Activated effector memory CD4-positive, alpha-beta T cell treated with anti-CD3 and anti-CD28 coated beads, Interleukin-2, amount 50 U/mL, for 16 hours (primary cell): Measurements from ENCODE around the gene MBTPS1.
"Not testable (repeated sequence)": the region's sequence is repeated elsewhere in the genome, so short reads cannot be mapped to it uniquely, and the experiment has no call there.

Experiments
- DNase-seq: peaks from one replicate; pipeline ENCODE4 v3.0.0-alpha.2; 2020

MBTPS1 gene

DNA sequence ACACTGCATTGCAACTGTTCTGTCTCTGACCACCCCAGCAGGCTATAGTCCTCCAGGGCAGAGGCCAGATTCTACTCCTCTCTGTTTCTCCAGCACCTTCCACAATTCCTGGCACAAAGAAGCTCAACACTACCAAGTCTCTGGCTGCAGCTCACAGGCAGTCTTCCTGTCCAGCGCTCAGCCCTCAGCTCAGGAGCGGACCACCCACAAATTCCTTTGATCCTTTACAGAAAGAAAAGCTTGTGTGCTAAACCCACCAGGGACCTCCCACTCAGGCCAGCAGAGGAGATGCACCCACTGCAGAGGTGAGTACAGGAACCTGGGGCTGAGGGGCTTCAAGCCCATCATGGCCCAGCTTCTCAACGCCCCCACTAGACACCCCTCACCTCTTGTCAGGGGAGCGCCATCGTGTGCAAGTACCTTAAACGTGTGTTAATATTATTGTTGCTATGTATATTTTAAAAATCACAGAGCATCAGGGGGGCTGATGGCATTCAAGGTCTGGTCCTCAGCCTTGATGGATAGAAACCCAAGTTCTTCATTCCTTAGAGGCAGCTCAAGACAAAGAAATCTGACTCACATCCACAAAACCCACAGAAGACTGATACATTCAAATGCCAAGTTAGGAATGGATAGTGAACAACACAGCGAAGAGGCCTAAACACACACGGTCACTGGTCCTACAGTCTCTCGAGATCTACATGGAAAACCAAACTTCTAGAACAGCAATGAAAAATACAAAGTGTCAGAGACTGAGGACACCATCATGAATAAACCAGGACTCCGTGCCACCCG, 19.8 kb upstream of the MBTPS1 start:
- no peak for DNase-seq

DNA sequence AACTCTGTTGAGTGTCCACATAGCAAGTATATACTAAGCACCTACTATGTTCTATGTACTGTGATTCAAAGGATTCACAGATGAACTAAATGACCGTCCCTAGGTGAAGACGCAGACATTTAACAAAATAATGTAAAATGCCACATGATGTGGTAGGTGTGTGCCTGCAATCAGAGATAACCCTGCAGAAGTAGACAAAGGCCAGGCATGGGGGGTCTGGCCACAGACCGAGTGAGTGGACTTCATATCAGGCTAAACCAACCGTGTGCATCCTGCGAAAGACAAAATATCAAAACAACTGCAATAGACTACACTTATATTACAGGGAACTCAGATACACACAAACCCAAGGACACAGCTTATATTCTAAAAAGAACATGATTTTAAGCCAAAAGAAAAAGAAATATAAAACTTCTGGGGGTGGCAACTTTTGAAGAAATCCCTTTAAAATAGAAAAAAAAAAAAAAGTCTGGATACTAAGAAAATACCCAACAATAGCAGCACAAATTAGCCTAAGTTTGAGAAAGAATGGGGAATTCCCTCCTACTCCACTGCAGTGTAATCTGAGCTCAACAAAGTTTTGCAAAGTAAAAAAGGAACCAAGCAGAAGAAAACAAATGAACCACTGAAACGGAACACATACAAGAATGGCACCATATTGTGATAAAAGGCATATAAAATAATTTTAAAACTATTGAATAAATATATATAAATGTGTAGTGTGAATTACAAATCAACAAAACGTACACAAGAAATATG, 16.0 kb upstream of the MBTPS1 start:
- no peak for DNase-seq

DNA sequence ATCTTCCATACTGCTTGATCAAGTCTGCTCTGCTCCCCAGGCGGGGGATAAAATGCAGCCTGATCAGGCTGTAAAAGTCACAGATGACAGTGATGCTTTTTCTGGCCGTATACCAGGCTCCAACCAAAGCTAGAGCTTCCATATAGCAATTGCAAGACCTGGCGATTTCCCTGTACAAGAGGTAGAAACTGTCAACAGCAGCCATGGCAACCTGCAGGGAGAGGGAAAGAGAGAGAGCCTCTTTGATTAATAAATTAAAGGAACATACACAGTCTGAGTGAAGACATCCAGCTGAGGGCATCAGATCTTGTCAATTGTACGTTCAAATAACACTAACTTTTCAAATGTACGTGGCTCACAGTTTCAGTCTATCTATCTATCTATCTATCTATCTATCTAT, 14.4 kb upstream of the MBTPS1 start:
- DNase-seq, result no peak

- DNase-seq, result no peak
These were observed 7.7 kb upstream of the MBTPS1 start for GRCh38 chr16:84124257-84125073.

GRCh38 chr16:84121007-84121406, 4.3 kb upstream of the MBTPS1 start:
- DNase-seq, result no peak

GRCh38 chr16:84120023-84120422, 3.3 kb upstream of the MBTPS1 start:
- DNase-seq, result no peak

GRCh38 chr16:84119368-84119767, 2.6 kb upstream of the MBTPS1 start:
- DNase-seq, result no peak

DNA sequence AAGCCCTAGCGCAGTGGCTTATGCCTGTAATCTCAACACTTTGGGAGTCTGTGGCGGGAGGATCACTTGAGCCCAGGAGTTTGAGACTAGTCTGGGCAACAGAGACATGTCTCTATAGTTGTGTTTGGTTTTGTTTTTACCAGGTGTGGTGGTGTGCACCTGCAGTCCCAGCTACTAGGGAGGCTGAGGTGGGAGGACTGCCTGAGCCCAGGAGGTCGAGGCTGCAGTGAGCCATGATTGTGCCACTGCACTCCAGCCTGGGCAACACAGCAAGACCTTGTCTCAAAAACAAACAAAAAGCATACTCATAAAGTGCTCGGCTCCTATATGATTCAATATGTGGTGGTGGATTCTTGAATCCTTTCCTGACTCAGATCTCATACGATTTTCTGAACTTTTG, 1.6 kb upstream of the MBTPS1 start:
- not testable (repeated sequence) for DNase-seq

- DNase-seq, result peak; percentile 74
These were observed 727 bp upstream of the MBTPS1 start for GRCh38 chr16:84117494-84117843.

- peak; percentile 84 for DNase-seq
These were observed 623 bp downstream of the MBTPS1 start for GRCh38 chr16:84115919-84116719.

- DNase-seq, result not testable (repeated sequence)
These were observed 4.8 kb downstream of the MBTPS1 start for GRCh38 chr16:84111949-84112348.

DNA sequence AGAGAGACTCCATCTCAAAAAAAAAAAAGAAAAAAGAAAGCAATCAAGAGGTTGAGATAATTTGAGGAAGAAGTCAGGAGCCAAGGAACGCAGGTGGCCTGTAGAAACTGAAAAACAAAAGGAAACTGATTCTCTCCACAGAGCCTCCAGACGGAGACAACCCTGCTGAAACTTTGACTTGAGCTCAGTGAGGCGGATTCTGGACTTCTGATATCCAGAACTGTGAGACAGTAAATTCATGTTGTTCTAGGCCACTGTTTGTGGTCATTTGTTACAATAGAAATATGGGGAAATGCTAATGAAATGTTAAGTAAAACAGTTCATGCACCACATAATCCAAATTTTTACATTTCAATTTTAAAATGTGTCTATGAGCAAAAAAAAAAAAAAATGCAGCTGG, 5.2 kb downstream of the MBTPS1 start:
- no peak for DNase-seq

GRCh38 chr16:84110527-84110926, 6.2 kb downstream of the MBTPS1 start:
- no peak for DNase-seq

- DNase-seq, result no peak
These were observed 7.0 kb downstream of the MBTPS1 start for GRCh38 chr16:84109598-84110335.

- DNase-seq, result no peak
These were observed 8.8 kb downstream of the MBTPS1 start for GRCh38 chr16:84107921-84108320.

GRCh38 chr16:84105948-84106740, 10.6 kb downstream of the MBTPS1 start:
- DNase-seq, result no peak

DNA sequence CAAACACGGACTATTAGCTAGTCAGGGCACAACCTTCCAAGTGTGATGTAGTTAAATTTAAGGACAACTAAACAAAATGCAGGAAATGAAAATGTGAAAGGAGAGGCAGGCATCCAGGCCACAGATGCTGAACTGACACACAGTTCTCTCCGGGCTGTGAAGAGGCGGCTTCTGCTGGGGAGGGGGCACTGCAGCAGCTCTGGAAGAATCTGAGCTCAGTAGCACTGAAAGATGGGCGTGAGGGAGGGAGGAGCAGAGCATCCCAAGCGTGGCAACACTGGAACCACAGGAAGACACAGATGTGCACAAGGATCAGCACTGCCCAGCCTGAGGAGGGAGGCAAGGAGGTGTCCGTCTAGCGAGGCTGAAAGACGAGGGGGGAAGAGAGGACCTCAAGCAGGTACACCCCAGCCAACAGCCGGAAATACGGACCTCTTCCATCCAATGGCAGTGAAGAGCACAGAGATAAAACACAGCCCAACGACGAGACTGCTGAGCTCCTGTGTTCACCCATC, 11.4 kb downstream of the MBTPS1 start:
- DNase-seq, result no peak

GRCh38 chr16:84104231-84104630, 12.5 kb downstream of the MBTPS1 start:
- no peak for DNase-seq

DNA sequence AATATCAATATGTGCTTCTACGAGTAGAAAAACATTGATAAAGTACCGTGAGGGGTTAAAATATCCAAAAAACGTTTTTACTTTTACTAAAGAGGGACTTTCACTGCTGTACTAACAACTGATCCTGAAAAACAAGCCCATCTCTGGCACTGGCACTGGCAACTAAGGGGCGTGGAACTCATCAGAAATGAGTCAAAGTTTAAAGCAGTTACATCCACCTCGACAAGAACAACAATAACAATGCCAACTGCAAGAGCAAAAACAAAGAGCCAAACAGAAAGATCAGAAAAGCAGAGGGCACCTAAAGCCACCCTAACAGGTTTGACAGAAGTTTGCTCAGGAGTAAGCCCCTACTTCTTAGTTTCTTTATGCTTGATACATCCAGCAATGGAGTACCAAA, 13.1 kb downstream of the MBTPS1 start:
- no peak for DNase-seq

DNA sequence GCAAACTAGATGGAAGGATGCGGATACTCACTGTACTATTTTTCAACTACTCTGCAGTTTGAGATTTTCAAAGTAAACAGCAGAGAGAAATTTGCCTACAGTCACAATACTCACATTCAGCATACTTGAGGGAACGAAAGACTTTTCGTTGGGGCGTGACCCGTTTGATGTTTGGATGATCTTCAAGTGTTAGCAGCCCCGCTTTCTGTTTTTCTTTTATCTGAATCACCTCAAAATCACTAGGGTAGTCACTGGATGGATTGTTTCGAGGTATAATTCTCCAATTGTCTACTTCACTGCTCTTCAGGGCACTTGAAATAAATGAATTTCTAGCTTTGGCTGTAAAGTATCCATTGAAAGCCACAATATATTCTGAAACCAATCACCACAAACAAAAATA, 17.8 kb downstream of the MBTPS1 start:
- DNase-seq, result no peak

DNA sequence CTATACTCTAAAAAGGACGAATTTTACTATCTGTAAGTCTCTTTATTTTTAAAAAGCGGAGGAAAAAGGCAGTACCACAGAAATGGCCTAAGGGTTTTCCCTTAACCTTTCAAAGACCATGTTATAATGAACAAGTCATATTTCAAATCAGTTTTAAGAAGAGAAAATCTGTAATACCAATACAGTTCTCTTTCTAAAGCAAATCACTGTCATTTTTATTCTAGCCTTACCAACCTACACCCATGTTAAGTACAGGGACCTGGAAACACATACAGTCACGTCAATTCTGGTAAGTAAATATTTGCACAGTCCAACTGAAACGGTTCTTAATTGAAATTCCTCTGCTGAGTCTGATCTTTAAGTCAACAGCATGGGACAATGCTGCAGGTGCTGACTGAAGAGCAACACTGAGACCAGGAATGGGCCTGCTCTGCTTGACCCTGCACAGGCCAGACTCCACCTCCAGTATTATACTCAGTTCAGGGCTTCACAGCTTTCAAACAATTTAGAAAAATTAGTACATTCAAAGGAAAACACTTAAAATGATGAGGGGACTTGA, 20.2 kb downstream of the MBTPS1 start:
- no peak for DNase-seq
